IgD-negative memory B cell (primary cell): ENCODE measurements around the gene ARHGEF28. TPM values are rescaled to one million over a fixed set of nuclear protein-coding genes. Genes with fewer than 3 reads are reported as not detected.

Experiments used
- H3K27ac Mint-ChIP-seq, 3 donors: one replicate each; pipeline ENCODE4 v1.8.0; 2020 to 2022; ENCODE audit warnings: mild to moderate bottlenecking in 3 of 3, mixed read lengths in 3 of 3, moderate library complexity in 1 of 3
- H3K27me3 Mint-ChIP-seq: one replicate; pipeline ENCODE4 v1.8.0; 2021; ENCODE audit warnings: mixed read lengths
- H3K36me3 Mint-ChIP-seq: one replicate; pipeline ENCODE4 v1.8.0; 2020; ENCODE audit warnings: mild to moderate bottlenecking, mixed read lengths
- H3K4me1 Mint-ChIP-seq, 3 donors: one replicate each; pipeline ENCODE4 v1.8.0; 2020 to 2022; ENCODE audit warnings: mixed read lengths in 3 of 3, mild to moderate bottlenecking in 1 of 3
- H3K4me3 Mint-ChIP-seq, 4 donors: one replicate each; pipeline ENCODE4 v1.8.0; 2020 to 2022; ENCODE audit warnings: mild to moderate bottlenecking in 4 of 4, mixed read lengths in 4 of 4, moderate library complexity in 3 of 4
- H3K9me3 Mint-ChIP-seq, 3 donors: one replicate each; pipeline ENCODE4 v1.8.0; 2020 to 2021; ENCODE audit warnings: mixed read lengths in 3 of 3, mild to moderate bottlenecking in 1 of 3
- polyA plus RNA-seq: library from polyadenylated mRNA; unstranded; fragments of 300-500 nt; fragmentation: Illumina TruSeq; gene quantifications from one replicate; pipeline ENCODE4 v1.2.3, GENCODE V29; 2021

ARHGEF28 gene
- polyA plus RNA-seq, 1 donor from 2014 or later = not detected

DNA sequence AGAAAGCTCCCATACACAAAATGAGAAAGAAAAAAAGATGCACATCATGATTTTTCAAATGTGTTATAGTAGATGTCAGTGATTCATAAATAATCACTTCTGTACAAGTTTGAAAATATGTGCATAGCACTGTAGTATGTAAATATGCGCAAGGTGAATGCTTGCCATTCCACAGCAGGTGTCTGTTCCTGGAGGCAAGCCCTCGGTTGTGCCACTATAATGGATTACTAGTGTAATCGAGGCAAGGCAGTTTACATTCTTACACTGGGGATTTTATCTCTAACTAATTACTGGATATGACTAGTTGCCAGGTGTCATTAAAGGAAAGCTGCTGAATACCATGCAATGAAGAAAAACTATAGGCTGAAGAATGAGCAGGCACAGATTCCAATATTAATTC is 93.6 kb downstream of the ARHGEF28 start:
- Mint-ChIP-seq H3K9me3 (peaks cover 0 to 4% (median 0%) of the 10 kb centered on the region in 3 donors), H3K4me1 (no peaks in the 10 kb centered on the region), H3K4me3 (no peak overlapping the region), H3K27me3 (peaks cover 1% of the 10 kb centered on the region), H3K27ac (no peak overlapping the region), H3K36me3 (no peaks in the 10 kb centered on the region)

DNA sequence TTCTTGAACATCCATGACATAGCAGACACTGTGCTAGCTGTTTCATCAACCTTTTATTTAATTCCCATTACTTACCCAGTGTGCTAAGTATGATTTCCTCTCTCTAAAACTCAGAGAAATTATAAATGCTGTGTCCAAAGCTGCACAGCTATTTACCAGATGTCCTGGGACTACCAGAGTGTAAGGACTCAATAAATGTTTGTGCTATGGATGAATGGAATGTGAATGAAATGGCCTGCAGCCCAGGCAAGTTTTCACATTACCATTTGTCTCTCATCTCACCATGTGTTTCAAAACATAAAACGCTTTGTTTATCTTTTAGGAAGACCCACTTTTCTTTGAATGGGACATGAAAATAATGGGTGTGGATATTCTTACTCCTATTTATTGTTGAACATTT is 96.2 kb downstream of the ARHGEF28 start:
- Mint-ChIP-seq H3K27me3 (peaks cover 1% of the 10 kb centered on the region), H3K36me3 (no peaks in the 10 kb centered on the region), H3K9me3 (peaks cover 0 to 4% (median 0%) of the 10 kb centered on the region in 3 donors)

DNA sequence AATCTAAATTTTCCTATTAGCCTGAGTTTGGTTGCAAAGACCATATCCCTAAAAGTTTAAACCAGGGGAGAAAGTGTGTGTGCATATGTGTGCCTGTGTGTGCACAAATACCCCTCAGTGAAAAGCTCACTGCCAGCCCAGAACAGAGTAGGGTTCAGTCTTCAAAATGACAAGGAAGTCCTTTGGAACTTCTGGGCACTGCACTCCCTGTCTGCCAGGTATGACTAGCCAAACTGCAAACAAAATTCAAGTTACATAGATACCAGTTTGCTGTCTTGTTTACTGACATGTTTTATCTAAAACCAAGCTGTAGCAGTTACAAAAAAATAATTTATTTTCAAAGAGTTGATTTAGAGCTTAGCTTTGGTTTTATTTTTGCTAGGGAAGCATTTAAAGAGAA is 100.1 kb downstream of the ARHGEF28 start:
- Mint-ChIP-seq H3K4me1 (no peaks in the 10 kb centered on the region), H3K27ac (no peak overlapping the region), H3K4me3 (no peak overlapping the region), H3K27me3 (peaks cover 1% of the 10 kb centered on the region), H3K9me3 (peaks cover 0 to 3% (median 0%) of the 10 kb centered on the region in 3 donors), H3K36me3 (no peaks in the 10 kb centered on the region)

More for the DNA sequence above, 96.2 kb downstream of the ARHGEF28 start:
- Mint-ChIP-seq H3K4me1 (no peaks in the 10 kb centered on the region), H3K27ac (no peak overlapping the region), H3K4me3 (no peak overlapping the region)

DNA sequence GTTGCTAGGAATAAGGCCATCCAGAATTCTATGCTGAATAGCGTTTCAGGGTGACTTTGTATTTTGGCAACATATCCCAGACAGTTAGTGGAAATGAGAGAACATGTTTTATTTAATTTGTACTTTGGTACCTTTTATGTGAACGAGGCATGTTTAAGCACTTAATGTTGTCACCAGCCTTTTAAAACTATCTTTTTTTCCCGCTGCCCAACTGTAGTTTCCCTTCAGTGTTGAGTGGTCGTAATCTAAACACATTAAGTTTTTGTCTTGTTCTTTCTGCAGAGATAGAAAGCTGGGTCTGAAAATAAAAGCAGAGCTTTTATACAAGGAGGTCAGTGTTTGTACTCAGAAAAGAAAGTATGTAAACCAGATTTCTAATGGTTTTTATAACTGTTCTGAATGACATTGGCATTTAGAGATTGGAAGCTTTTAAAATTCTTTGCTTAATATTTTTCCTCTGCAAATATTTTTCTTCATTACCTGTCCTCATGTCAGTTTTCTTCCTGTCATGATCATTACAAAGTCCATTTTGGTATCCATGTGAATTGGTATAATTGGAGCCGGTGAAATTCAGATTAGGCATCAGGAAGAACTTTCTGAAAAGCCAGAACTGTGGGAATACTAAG is 100.7 kb downstream of the ARHGEF28 start:
- H3K4me3 Mint-ChIP-seq = no peak overlapping the region
- H3K4me1 Mint-ChIP-seq = no peaks in the 10 kb centered on the region
- peaks cover 1% of the 10 kb centered on the region for H3K27me3 Mint-ChIP-seq
- H3K36me3 Mint-ChIP-seq = no peaks in the 10 kb centered on the region
- H3K27ac Mint-ChIP-seq = no peak overlapping the region
- peaks cover 0 to 3% (median 0%) of the 10 kb centered on the region in 3 donors for H3K9me3 Mint-ChIP-seq

DNA sequence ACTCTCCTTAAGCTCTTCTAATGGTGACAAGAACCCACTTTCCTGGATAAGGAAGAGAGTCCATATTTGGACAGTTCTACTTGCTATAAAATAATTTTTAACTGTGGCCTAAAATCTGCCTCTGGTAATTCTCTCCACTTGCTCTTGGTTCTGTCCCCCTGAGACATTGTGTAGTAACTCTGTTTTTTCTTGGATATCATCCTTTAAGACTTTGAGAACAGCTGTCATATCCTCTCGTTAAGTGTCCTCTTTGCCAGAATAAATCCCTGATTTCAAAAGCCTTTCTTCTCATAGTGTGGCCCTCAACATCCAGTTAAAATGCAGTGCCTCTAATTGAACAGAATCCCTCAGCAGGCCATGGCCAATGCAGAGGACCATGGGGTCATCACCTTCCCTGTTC is 101.5 kb downstream of the ARHGEF28 start:
- Mint-ChIP-seq H3K27me3 (peaks cover 1% of the 10 kb centered on the region), H3K27ac (no peak overlapping the region), H3K36me3 (no peaks in the 10 kb centered on the region), H3K4me3 (no peak overlapping the region), H3K4me1 (no peaks in the 10 kb centered on the region), H3K9me3 (peaks cover 0 to 3% (median 0%) of the 10 kb centered on the region in 3 donors)

DNA sequence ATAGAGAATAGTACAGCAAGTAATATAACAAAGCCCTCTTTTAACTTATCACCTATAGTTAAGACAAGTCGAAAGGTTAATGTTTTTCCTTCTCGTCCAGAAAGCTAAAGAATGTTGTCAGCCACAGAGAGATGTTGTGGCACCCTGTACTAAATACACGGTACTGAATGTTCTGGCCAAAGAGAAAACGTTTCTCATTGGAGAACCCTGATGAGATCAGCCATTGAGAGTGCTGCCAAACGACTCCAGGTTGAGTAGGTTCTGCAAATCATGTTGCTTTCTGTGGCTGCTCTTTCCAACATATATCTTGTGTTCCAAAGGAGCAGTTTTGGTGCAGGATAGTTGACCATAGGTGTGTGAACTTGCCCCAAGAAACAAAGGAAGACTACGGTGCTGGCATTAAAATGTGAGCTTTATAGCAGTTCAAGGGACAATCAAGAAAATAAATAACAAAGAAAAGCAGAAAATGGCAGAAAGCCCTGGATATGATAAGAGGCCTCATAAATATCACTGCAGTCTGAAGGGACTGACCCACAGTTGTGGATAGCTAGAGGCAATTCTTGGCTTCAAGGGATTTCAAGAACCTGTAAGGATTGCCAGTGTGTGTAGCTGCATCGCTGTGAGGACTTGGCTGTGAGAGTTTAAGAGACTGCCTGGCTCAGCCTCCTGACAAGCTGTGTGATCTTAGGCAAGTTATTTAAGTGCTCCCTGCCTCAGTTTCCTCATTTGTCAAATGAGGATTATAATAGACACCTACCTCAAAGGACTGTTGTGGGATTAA is 102.7 kb downstream of the ARHGEF28 start:
- Mint-ChIP-seq H3K27ac (no peak overlapping the region), H3K9me3 (peaks cover 0 to 3% (median 0%) of the 10 kb centered on the region in 3 donors), H3K4me1 (no peaks in the 10 kb centered on the region), H3K36me3 (no peaks in the 10 kb centered on the region), H3K27me3 (peaks cover 1% of the 10 kb centered on the region), H3K4me3 (no peak overlapping the region)

DNA sequence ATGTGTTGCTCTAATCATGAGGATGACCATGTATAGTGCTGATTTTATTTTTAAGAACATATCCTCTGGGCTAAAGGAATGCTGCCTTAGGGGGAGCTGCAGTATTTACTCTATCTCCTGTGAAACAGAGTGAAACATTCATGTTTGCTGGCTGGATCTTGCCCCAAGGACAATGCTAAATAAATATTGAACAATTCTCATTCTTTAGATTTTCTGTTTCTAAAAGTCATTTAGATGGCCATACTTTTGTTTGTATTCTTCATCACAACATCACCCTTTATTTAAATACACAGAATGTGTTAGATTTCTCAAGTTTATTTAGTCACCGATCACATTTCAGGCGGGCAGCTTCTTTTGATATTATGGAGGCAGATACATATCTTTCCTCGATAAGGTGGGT is 103.3 kb downstream of the ARHGEF28 start:
- Mint-ChIP-seq H3K4me3 (no peak overlapping the region), H3K27ac (no peak overlapping the region), H3K4me1 (no peaks in the 10 kb centered on the region), H3K36me3 (no peaks in the 10 kb centered on the region), H3K27me3 (no peaks in the 10 kb centered on the region), H3K9me3 (peaks cover 0 to 2% (median 0%) of the 10 kb centered on the region in 3 donors)

DNA sequence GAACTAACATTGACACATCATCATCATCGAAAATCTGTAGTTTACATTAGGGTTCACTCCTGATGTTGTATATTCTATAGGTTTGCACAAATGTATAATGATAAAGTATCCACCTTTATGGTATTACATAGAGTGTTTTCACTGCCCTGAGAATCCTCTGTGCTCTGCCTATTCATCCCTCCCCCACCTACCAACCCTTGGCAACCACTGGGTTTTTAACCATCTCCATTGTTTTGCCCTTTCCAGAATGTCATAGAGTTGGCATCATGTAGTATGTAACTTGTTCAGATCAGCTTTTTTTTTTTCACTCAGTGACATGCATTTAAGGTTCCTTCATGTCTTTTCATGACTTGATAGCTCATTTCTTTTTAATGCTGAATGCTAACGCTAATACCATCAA is 106.0 kb downstream of the ARHGEF28 start:
- Mint-ChIP-seq H3K4me1 (no peaks in the 10 kb centered on the region), H3K27ac (no peak overlapping the region), H3K27me3 (peaks cover 2% of the 10 kb centered on the region)

DNA sequence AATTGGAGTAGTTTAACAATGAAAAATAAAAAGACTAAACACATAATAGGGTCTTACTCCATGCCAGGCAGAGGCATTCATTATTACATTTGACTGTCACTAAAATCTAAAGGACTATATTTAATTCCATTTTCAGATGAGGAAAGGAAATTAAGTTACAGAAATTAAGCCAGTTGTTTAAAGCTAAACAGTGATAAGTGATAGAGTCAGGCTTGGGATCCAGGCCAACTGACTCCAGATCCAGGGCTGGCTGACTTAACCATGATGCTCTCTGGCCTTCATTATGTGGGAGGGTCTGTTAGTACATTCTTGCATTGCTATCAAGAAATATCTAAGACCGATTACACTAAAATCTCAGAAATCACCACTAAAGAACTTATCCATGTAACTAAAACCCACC is 107.2 kb downstream of the ARHGEF28 start:
- Mint-ChIP-seq H3K4me3 (no peak overlapping the region), H3K4me1 (no peaks in the 10 kb centered on the region), H3K9me3 (peaks cover 0 to 2% (median 0%) of the 10 kb centered on the region in 3 donors), H3K27ac (no peak overlapping the region), H3K27me3 (peaks cover 2% of the 10 kb centered on the region), H3K36me3 (no peaks in the 10 kb centered on the region)

More for the DNA sequence above, 106.0 kb downstream of the ARHGEF28 start:
- no peaks in the 10 kb centered on the region for H3K36me3 Mint-ChIP-seq
- H3K4me3 Mint-ChIP-seq = no peak overlapping the region
- peaks cover 0 to 2% (median 0%) of the 10 kb centered on the region in 3 donors for H3K9me3 Mint-ChIP-seq

DNA sequence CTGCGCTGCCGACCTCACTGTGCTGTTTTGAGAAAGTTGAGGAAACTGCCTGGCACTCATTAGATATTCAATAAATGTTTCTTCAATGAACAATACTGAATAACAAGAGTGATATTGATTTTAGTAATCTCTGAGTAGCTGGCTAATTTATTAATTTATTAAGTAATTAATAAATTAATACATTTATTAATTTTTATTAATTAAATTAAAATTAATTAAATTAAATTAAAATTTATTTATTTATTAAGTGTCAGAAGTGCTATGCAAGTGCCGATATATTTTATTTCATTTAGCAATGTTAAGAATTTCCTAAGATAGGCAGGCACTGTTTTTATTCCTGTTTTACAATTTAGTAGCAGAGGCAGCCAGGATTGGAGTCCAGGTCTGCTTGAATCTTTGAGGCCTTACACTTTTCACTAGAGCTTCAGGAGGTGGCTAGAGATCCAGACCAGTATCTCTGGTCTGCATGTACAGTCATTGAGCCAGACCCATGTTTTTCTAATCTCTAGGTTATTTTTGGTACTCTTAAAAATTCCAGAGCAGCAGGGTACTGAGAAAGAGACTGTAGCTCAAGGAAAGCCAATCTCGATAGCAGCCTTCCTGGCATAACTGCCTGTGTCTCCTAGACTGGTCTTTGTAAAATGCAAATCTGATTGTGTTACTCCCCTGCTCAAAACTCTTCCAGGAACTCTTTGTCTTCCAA is 109.2 kb downstream of the ARHGEF28 start:
- Mint-ChIP-seq H3K27me3 (peaks cover 2% of the 10 kb centered on the region), H3K4me1 (no peaks in the 10 kb centered on the region), H3K4me3 (no peak overlapping the region), H3K9me3 (peaks cover 0 to 2% (median 0%) of the 10 kb centered on the region in 3 donors), H3K36me3 (no peaks in the 10 kb centered on the region), H3K27ac (no peak overlapping the region)

DNA sequence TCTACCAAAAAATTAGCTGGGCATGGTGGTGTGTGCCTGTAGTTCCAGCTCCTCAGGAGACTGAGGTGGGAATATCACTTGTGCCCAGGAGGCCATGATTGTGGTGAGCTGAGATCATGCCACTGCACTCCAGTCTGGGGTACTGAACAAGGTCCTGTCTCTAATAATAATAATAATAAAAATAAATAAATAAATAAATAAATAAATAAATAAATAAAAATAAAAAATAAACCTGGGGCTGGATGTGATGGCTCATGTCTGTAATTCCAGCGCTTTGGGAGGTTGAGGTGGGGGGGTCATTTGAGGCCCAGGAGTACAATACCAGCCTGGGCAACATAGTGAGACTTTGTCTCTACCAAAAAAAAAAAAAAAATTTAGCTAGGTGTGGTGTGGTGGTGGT is 113.7 kb downstream of the ARHGEF28 start:
- peaks cover 0 to 1% (median 0%) of the 10 kb centered on the region in 3 donors for H3K4me1 Mint-ChIP-seq
- H3K36me3 Mint-ChIP-seq = no peaks in the 10 kb centered on the region
- H3K27ac Mint-ChIP-seq = no peak overlapping the region
- H3K4me3 Mint-ChIP-seq = no peak overlapping the region
- peaks cover 0 to 3% (median 0%) of the 10 kb centered on the region in 3 donors for H3K9me3 Mint-ChIP-seq
- peaks cover 4% of the 10 kb centered on the region for H3K27me3 Mint-ChIP-seq

DNA sequence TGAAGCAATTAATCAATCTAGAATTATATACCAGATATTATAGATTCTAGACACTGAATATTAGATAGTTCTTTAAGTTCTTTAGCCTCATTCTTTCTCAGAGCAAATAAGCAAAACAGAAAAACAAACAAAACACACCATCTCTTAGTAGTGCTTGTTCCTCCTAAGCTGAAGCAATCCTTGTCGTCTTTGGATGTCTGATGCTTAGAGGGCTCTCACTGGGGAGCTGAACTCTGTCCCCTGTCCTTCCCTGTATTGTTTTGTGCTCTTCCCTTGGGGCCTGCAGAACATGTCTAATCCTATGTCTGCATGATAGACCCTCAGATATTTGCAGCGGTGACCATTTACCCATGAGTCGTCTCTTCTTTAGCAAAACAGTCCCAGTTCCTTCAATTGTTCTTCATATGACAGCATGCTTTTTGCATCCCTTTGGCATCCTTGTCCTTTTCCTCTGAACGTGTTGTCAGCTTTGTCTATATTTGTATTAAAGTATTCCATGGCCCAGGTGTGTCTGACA is 114.3 kb downstream of the ARHGEF28 start:
- Mint-ChIP-seq H3K4me3 (no peak overlapping the region), H3K9me3 (peaks cover 0 to 3% (median 0%) of the 10 kb centered on the region in 3 donors), H3K36me3 (no peaks in the 10 kb centered on the region), H3K4me1 (peaks cover 0 to 1% (median 0%) of the 10 kb centered on the region in 3 donors), H3K27ac (no peak overlapping the region), H3K27me3 (peaks cover 4% of the 10 kb centered on the region)

DNA sequence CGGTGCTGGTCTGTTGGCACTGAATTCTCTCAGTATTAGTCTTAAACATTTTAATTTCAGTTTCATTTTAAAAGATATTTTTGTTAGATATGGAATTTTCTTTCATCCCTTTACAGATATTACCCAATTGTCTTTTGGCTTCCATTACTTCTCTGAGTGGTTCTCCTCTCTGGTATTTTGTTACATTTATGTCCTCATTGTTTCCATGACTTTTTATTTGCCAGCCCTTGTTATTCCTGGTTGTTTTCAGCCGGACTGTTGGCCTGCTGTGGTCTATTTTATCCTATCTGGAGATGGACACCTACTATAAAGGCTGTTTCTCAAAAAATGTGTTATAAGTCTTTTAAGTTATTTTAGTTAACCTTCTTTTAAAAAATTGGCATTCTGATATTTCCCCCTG is 117.2 kb downstream of the ARHGEF28 start:
- no peak overlapping the region for H3K27ac Mint-ChIP-seq
- H3K9me3 Mint-ChIP-seq = peaks cover 0 to 8% (median 6%) of the 10 kb centered on the region in 3 donors
- peaks cover 0 to 1% (median 0%) of the 10 kb centered on the region in 3 donors for H3K4me1 Mint-ChIP-seq
- peaks cover 1% of the 10 kb centered on the region for H3K36me3 Mint-ChIP-seq
- peaks cover 8% of the 10 kb centered on the region for H3K27me3 Mint-ChIP-seq
- no peak overlapping the region for H3K4me3 Mint-ChIP-seq

DNA sequence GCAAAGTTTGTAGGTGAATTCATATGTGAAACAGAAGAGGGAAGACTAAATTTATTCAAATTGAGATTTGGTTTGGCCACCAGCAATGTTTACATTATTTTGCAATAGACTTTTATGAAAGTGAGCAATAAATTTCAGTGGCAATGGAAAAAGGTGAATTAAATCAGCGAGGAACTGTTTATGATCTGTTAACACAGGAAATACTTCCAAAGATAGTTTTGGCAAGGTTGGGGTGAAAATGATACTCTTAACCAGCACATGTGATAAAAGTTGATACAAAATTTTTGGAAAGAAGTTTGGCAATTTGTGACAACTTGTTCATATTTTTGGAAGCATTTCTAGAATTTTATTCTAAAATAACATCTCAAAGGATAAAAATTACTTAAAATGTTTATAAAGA is 119.8 kb downstream of the ARHGEF28 start:
- Mint-ChIP-seq H3K4me3 (no peak overlapping the region), H3K27ac (no peak overlapping the region), H3K4me1 (peaks cover 0 to 1% (median 0%) of the 10 kb centered on the region in 3 donors), H3K9me3 (peaks cover 0 to 8% (median 5%) of the 10 kb centered on the region in 3 donors), H3K27me3 (peaks cover 13% of the 10 kb centered on the region), H3K36me3 (peaks cover 1% of the 10 kb centered on the region)

DNA sequence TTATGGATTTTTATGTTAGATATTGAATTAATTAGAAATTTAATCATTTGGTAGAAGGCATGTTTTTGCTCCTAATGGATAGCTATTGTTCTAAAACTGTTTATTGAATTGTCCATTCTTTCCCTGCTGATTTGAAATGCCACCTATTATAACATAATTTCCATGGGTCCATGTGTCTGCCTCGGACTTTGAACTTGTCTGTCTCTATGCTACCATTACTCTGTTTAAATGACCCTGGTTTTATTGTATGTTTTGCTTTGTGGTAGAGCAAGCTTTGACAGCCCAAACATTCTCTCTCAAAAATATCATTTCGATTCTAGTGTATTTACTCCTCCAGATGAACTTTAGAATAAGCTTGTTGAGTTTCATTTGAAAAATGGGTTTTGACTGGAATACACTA is 120.6 kb downstream of the ARHGEF28 start:
- Mint-ChIP-seq H3K4me1 (peaks cover 0 to 1% (median 0%) of the 10 kb centered on the region in 3 donors), H3K36me3 (peaks cover 1% of the 10 kb centered on the region), H3K9me3 (peaks cover 0 to 8% (median 5%) of the 10 kb centered on the region in 3 donors), H3K27ac (no peak overlapping the region), H3K4me3 (no peak overlapping the region), H3K27me3 (peaks cover 15% of the 10 kb centered on the region)
